ENCODE measurements around the gene SUN2.

DNA sequence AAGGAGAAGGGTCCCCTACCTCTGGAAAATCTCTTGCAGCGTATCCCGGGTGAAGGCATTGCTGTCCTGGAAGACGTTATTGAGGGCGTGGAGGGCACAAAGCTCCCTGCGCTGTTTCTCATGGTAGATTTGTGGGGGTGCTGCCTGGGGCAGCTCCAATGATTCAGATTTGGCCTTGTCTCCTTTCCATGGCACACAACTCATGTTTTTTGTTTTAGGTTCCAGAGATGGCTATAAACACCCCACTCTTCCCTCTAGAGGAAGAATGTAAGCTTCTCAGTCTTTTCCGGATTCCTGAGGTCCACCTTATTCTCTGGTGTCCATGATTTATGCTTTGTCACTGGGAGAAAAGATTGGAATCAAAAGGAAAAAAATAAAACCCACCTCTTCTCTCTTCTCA, 56.0 kb downstream of the SUN2 start:
- TF ChIP-seq CTCF (IDR thresholded peaks at IDR 0.05) (no peak), EZH2 (IDR thresholded peaks at IDR 0.05; ENCODE audit: borderline replicate concordance, insufficient read depth, low read depth, low read length, poor library complexity, severe bottlenecking) (no peak)

Measured in B cell (primary cell).